ENCODE measurements around the gene SF3A1.

SF3A1 gene

GRCh38 chr22:30325065-30325720 is 31.5 kb downstream of the SF3A1 start:
- DNase-seq (ENCODE audit: low spot score) (peak; percentile 67), FAIRE-seq (peak; percentile 78)

GRCh38 chr22:30324014-30324730 is 32.5 kb downstream of the SF3A1 start:
- DNase-seq (ENCODE audit: low spot score) (no peak), FAIRE-seq (no peak)

- DNase-seq (ENCODE audit: low spot score) (no peak), FAIRE-seq (no peak)
These were observed 33.4 kb downstream of the SF3A1 start for GRCh38 chr22:30323246-30323645.

GRCh38 chr22:30321461-30321860 is 35.2 kb downstream of the SF3A1 start:
- no peak for DNase-seq (ENCODE audit: low spot score)
- no peak for FAIRE-seq

- no peak for DNase-seq (ENCODE audit: low spot score)
- no peak for FAIRE-seq
These were observed 36.6 kb downstream of the SF3A1 start for GRCh38 chr22:30320021-30320556.

- DNase-seq (ENCODE audit: low spot score) (no peak), FAIRE-seq (no peak)
These were observed 37.8 kb downstream of the SF3A1 start for GRCh38 chr22:30318799-30319419.

GRCh38 chr22:30317778-30318177 is 38.9 kb downstream of the SF3A1 start:
- DNase-seq (ENCODE audit: low spot score): no peak
- FAIRE-seq: no peak

GRCh38 chr22:30315962-30316576 is 40.6 kb downstream of the SF3A1 start:
- DNase-seq (ENCODE audit: low spot score) (no peak), FAIRE-seq (no peak)

GRCh38 chr22:30314915-30315314 is 41.8 kb downstream of the SF3A1 start:
- peak; percentile 80 for FAIRE-seq
- DNase-seq (ENCODE audit: low spot score): peak; percentile 83

- DNase-seq (ENCODE audit: low spot score) (peak; percentile 56), FAIRE-seq (no peak)
These were observed 42.9 kb downstream of the SF3A1 start for GRCh38 chr22:30313527-30314363.

GRCh38 chr22:30312053-30312452 is 44.6 kb downstream of the SF3A1 start:
- DNase-seq (ENCODE audit: low spot score) (peak; percentile 97), FAIRE-seq (peak; percentile 94)

- peak; percentile 87 for DNase-seq (ENCODE audit: low spot score)
- FAIRE-seq: peak; percentile 88
These were observed 45.6 kb downstream of the SF3A1 start for GRCh38 chr22:30310881-30311771.

GRCh38 chr22:30309951-30310741 is 46.5 kb downstream of the SF3A1 start:
- DNase-seq (ENCODE audit: low spot score): no peak
- FAIRE-seq: no peak

GRCh38 chr22:30308518-30309230 is 48.0 kb downstream of the SF3A1 start:
- FAIRE-seq: no peak
- DNase-seq (ENCODE audit: low spot score): no peak

- no peak for DNase-seq (ENCODE audit: low spot score)
- FAIRE-seq: no peak
These were observed 48.6 kb downstream of the SF3A1 start for GRCh38 chr22:30308093-30308492.

- FAIRE-seq (no peak), DNase-seq (ENCODE audit: low spot score) (no peak)
These were observed 49.6 kb downstream of the SF3A1 start for GRCh38 chr22:30307041-30307574.

- FAIRE-seq (no peak), DNase-seq (ENCODE audit: low spot score) (no peak)
These were observed 50.1 kb downstream of the SF3A1 start for GRCh38 chr22:30306627-30307011.

GRCh38 chr22:30305906-30306626 is 50.6 kb downstream of the SF3A1 start:
- DNase-seq (ENCODE audit: low spot score): no peak
- FAIRE-seq: no peak
